ENCODE measurements around the gene OR4S2.

The OR4S2 gene

GRCh38 chr11:55648027-55648426 lies at the start of gene OR4S2:
Gene OR4S2 (plus strand): TSS chr11:55648327. CDS start chr11:55650904, 2,577 bp downstream.
- DNase-seq = no peak

GRCh38 chr11:55607545-55607944 lies 40.6 kb upstream of the OR4S2 start, which contains the start of gene OR4C11:
Gene OR4C11 (minus strand): TSS chr11:55607645. CDS start chr11:55604373, 3,272 bp downstream.
- no peak for DNase-seq

- DNase-seq = no peak
These were observed 23.6 kb upstream of the OR4S2 start for GRCh38 chr11:55624531-55624930.

GRCh38 chr11:55634813-55635212 lies 13.3 kb upstream of the OR4S2 start, which contains the start of gene OR4P4:
Gene OR4P4 (plus strand): TSS chr11:55635113.
- no peak for DNase-seq

GRCh38 chr11:55652560-55652959 lies 4.4 kb downstream of the OR4S2 start:
- no peak for DNase-seq

- no peak for DNase-seq
These were observed 7.0 kb downstream of the OR4S2 start for GRCh38 chr11:55655096-55655495.

GRCh38 chr11:55658031-55658573 lies 10.0 kb downstream of the OR4S2 start:
- no peak for DNase-seq

- no peak for DNase-seq
These were observed 10.5 kb downstream of the OR4S2 start for GRCh38 chr11:55658608-55659007.

- DNase-seq = no peak
These were observed 13.8 kb downstream of the OR4S2 start, which contains the start of gene OR4C6 for GRCh38 chr11:55661901-55662300. Gene OR4C6 (plus strand): TSS chr11:55662201. CDS start chr11:55665167, 2,966 bp downstream.

- no peak for DNase-seq
These were observed 21.2 kb downstream of the OR4S2 start for GRCh38 chr11:55669376-55669775.

GRCh38 chr11:55673860-55674259 lies 25.7 kb downstream of the OR4S2 start:
- no peak for DNase-seq

GRCh38 chr11:55697817-55698216 lies 49.7 kb downstream of the OR4S2 start:
- no peak for DNase-seq

GRCh38 chr11:55701429-55701828 lies 53.3 kb downstream of the OR4S2 start:
- no peak for DNase-seq

Data from DMS79 treated with DMSO at 0.1 percent for 48 hours (cell line).